ENCODE measurements around the gene MIR17HG.

Gene MIR17HG

DNA sequence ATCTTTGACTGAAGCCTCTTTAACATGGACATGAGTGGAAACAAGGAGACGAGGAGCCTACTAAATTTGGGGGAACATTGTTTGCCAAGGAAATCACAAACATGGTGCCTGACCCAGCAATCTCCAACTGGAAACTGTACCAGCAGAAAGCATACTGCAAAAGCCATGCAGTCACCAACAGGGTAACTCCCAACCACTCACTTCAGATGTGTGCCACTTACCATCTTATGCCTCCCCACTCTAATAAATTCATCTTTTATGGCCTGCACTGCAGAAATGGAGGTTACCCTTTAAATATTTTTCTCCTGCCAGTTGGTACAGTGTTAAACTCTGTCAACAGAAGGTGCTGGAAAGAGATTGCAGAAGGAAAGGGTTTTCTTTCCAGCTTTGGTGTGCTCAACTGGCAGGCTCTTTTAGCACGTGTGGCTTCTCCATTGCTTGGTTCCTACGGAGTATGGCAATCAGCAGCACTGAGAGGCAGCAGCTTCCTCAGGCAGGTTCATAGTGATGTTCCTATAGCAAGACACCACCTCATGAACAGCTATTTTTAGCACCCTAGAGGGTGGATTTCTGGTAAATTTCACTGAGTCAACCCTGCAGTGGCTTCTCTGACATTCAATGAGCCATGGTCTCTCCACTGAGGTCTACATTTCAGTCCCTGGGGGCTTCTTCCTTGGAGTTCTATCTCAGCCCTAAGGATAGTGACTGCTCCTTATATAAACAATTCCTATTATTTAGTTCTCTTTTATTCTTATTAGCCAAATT lies 21.4 kb downstream of the MIR17HG start:
- DNase-seq (ENCODE audit: low spot score): no peak

DNA sequence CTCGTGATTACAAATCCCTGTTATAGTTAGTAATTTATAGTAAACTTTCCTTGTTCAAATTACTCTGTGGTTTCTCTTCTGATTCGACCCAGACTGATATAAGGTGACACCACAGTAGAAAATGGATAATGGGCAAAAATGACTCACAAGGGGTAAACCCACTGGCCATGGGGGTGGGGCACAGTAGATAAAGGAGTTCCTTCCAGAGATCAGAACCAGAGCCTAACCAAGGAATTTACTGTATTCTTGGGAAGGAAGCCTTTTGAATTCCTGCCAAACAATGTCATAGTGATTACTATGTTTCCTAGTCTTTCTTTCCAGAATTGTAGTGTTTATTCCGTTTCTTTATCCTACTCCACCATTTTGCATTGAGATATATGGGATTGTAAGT lies 21.9 kb downstream of the MIR17HG start:
- no peak for DNase-seq (ENCODE audit: low spot score)

DNA sequence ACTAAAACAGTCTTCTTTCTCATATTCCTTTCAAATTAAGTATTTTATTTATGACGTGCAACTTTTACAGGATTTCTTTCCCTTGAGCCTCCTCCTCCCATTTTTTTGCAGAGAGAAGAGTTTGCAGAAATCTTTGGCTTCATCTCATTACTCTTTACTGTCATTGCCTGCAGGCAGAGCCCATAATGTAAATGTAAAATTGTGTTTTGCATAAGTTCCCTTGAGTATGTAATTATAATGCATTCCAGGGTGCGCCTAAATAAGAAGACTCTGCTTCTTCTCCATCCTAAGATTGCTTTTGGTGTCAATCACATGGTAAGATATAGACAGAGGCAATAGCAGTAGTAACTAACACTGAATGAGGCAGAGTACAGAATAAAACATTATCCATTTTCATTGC lies 23.0 kb downstream of the MIR17HG start:
- no peak for DNase-seq (ENCODE audit: low spot score)

DNA sequence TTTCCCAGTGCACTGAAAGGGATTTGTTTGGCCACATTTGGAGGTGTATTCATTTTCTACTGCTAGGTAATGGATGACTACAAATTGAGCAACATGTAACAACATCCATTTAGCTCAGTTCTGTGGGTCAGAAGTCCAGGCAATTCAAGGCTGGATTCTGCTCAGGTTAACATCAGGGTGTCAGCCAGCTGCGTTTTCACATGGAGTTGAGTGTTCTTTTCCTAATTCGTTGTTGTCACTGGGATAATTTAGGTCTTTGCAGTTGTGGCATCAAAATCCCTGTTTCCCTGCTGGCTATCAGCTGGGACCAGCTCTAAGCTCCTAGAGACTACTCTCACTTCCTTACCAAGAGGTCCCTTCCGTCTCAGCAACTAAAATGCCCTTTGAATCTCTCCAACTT lies 25.4 kb downstream of the MIR17HG start:
- no peak for DNase-seq (ENCODE audit: low spot score)

DNA sequence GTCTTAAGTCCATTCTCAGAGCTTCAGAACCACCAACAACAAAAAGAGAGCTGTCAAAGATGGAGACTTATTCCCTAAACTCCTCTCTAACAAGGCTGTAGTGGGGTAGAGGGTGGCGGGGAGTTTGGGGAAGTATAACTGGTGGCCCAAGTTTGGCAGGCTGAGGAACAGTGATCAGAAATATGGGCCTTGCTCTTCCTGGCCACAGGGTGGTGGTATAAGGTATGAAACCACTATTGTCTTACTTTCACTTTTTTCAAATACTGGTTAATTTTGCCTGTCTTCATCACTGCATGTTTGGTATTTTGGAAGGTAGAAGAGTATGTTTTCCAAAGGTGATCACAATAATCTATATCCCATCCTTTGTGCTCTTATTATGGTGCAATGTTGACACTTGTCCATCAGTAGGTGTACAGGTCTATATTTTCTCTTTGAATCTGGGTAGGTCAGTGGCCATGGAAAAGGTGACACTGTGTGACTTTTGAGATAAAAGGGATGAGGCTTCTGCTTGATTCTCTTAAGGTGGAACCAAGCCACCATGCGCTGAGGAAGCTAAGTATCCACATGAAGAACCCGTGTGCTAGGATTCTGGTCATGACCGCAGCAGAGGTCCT lies 27.7 kb downstream of the MIR17HG start:
- DNase-seq (ENCODE audit: low spot score): no peak

DNA sequence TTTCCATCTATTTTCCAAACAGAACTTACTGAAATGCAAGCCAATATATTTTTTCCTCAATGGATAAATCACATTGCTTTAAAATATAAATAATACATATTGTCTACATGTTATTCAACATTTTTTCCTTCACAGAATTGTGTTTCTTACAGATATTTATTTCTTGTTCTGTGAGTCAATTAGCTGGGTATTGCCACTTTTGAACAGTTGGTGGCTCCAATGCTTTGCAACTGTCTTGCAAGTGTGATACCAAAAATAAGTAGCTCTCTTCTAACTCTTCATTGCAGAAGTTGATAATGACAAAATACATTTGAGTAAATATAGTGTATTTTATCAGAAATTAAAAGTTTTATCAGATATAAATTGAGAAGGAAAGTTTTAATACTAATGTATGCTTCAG lies 33.9 kb downstream of the MIR17HG start:
- peak; percentile 75 for DNase-seq (ENCODE audit: low spot score)

DNA sequence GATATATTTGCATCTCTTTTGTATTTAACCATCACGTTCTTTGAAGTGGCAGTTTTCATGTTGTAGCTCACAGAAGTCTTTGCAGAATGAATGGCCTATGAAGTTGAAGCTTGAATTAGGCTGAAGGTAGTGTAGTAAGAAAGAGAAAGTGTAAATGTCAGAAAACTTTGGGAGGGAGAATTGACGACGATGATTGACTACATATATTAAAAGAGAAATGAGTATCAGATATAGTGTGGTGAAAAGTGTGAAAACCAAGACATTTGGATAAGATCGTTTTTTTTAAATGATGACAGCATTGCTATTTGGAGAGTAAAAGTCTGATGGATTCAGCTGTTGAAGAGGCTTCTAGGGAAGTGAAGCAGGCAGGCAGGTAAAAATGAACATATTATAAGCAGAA lies 36.3 kb downstream of the MIR17HG start:
- no peak for DNase-seq (ENCODE audit: low spot score)

DNA sequence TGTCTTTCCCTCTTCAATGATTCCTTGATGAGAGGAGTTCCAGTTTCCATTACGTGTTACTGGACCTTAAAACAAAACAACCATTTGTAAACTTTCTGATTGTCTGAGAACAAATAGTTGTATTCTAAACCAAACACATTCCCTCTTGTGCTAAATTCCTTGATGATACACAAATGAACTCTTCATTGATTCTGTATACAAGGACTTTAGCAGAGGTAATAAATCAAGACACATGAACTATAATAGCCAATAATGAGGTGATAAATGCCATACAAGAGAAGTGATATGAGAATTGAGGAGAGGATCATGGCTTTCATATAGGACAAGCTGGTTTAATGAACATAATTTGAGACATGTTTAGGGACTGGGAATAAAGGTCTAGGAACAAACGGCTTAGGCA lies 37.4 kb downstream of the MIR17HG start:
- DNase-seq (ENCODE audit: low spot score): no peak

DNA sequence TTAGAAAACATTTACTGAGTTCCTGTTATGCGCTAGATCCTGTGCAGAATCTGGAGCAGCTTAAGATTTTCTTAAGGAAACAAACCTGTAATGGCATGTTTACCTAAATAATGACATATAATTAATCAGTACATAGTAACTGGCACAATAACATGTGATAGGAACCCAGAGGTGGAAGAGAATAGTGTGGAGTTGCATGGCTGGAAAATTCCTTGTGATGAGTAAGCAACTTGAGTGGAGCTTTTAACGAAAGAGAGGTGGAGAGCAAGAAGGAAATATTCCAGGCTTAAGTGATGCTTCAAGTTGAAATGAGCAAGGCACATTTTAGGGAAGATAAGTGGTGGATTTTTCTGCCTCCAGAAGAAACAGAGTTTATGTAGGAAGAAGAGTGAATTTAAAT lies 41.7 kb downstream of the MIR17HG start:
- no peak for DNase-seq (ENCODE audit: low spot score)

DNA sequence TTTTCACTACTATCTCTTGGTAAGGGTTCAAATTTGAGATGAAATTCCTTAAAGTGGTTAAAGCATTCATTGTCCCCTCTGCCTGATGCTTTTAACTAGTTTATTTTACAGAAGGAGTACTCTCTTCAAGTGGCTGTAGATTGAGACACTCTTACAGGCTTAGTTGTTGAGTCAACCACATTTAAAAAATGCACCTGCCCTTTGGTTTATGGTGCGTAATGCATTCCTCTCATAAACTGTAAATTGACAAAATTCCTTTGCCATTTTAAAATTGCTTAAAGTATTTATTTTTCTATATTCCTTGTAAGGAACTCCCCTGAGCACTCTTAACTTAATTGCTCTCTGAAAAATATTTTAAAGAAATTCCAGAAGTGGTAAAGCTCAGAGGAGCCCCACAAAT lies 50.1 kb downstream of the MIR17HG start:
- DNase-seq (ENCODE audit: low spot score): no peak

DNA sequence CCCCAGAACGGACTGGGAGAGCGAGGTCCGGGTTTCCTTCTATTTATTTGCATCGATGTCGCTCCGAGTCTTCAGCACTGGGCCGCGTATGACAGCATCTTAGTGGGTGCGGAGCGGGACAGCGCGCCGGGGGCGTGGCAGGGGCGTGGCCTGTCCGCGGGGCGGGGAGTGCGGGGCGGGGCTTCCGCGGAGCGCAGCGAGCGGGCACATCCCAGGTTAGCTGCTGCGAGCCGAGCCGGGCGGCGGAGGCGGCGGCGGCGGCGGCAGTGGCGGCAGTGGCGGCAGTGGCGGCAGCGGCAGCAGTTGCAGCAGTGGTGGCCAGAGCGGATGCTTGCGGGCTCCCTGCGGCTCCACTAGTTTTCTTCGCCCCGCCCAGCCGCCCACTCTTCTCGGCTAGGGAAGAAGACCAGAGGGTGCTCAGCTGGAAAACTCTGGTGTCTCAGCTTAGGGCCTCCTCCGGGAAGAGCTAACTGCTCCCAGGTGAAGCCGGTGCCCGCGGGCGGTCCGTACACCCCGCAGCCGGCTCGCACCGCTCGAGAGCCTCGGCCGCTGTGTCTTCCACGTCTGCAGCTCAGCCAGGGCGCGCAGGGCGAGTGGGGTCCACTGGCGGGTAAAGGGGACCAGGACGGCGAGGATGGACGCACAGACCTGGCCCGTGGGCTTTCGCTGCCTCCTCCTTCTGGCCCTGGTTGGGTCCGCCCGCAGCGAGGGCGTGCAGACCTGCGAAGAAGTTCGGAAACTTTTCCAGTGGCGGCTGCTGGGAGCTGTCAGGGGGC lies 51.1 kb downstream of the MIR17HG start, which contains the start of gene GPC5:
Gene GPC5 (plus strand): TSS at position 209 of the 776 bp plus-strand sequence.
- peak; percentile 89 for DNase-seq (ENCODE audit: low spot score)

DNA sequence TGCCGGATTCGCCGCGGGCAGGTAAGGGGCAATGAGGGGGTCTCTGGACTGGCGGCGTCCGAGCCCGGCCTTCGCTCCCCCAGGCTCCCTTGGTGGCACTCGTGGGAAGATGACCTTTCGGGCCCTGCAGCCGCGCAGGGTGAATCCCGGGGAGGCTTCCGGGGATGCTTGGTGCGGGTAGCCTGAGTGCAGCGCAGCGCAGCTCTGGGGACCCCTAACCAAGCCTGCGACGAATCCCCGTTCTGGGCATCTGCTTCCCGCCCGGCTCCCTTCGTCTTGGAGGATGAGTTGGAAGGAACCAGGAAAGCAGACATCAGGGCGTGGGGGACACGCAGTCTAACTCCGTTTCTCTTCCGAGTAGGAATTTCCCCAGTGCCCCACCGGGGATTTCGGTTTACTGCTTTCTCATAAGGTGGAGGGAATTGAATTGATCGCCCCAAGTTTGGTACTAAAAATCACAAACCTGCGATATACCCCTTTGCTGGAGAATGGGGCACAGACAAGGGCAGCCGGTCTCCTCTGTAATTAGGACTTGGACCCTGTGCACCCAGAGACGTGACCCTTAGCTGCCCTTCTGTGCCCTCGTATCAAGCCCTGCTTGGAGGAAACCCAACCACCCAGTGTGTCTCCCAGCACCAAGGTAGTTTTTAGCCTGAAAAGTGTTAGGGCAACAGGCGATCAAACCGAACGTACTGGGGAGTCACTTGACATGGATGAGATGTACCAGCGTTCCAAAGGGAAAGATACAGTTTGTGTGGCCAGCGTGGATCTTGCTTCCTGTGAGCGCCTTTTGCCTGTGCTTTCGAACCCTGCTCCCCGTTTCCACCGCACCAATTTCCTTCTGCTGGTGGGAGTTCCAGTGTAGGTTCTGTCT lies 51.9 kb downstream of the MIR17HG start:
- DNase-seq (ENCODE audit: low spot score): peak; percentile 33

DNA sequence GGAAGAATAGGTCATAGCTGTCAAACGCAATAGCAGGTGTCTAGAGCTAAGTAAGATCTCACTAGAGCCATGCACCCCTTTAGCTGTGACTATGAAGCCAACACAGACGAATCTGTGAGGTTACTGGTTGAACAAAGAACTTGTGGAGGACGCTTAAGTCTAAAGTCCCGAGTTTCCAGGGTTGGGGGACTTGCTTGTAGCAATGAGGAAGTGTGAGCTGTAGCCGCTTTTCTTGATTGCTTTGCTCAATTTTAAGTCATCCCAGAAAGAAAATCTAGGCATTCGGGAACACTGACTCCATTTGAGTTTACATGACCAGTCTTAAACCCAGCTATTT lies 52.5 kb downstream of the MIR17HG start:
- DNase-seq (ENCODE audit: low spot score): no peak

DNA sequence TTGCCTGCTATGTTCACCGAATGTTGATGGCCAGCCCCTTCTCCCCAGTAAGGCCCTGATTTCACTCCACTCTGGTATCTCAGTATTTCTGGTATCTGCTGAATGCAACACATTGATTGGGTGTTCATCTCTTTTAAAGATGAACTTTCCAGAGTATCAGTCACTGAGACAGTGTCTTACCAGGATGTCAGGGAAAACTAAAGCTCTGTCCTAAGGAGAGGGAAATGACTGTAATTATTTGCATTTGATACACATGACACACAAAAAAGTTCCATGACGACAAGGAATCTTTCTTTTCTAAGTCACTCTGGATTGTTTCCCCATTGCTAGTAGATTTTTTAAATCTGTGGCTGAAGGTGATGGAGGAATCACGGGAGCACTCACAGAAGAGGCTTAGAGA lies 53.2 kb downstream of the MIR17HG start:
- DNase-seq (ENCODE audit: low spot score): no peak

DNA sequence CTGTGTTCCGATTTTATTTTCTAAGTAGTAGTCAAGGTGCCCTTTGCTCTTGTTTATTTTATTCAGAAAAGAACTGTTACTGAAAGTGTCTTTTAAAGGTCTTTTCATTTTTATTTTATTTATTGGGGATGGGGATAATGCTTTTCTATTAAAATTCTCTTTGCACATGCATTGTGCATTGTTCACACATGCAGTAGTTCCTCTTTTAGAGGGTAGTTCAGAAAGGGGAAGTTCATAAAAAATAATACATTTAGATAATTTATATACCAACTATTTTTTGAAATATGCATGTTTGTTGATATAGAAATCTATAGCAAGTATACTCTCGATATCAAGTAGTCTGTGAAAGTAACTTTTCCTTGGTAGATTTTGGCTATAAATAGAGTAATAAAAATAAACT lies 54.4 kb downstream of the MIR17HG start:
- no peak for DNase-seq (ENCODE audit: low spot score)

All from Ammon's horn (tissue), 1 donor.